OCI-LY7 (cell line): Measurements from ENCODE around the gene MCHR1. TPM values are rescaled to one million over a fixed set of nuclear protein-coding genes. Genes with fewer than 3 reads are reported as not detected.

ENCODE experiments used
- BruUV-seq: library from RNA; stranded (reverse); fragments of 400-500 nt; replicated peaks from 2 replicates; lab custom pipeline; 2021; lab: Mats Ljungman, UMichigan
- CTCF ChIA-PET: fragments of 300-600 bp; sonication (Branson Sonifier 250); formaldehyde crosslinking; loops from one replicate; lab custom pipeline; 2022; ENCODE audit warnings: antibody characterized with exemption; ENCODE audit not compliant: unreplicated experiment; lab: Charles Lee
- POLR2A ChIA-PET: fragments of 300-600 bp; sonication (Branson Sonifier 250); formaldehyde crosslinking; loops from one replicate; lab custom pipeline; 2022; ENCODE audit warnings: antibody characterized with exemption; lab: Charles Lee
- DNase-seq: peaks from one replicate; pipeline ENCODE4 v3.0.0-alpha.2; 2015; ENCODE audit warnings: low spot score
- H2AFZ ChIP-seq: fragments of 200-600 bp; sonication (generic), shearing (Covaris generic); 2 replicates; pipeline ENCODE4 v1.6.1; 2014; ENCODE audit warnings: mild to moderate bottlenecking, antibody characterized with exemption, low read length, moderate library complexity
- H3K27ac ChIP-seq: fragments of 200-600 bp; sonication (generic); 2 replicates; pipeline ENCODE4 v1.5.1; 2014; ENCODE audit warnings: mixed run types, low read depth, mild to moderate bottlenecking, moderate library complexity, low read length, inconsistent platforms; ENCODE audit not compliant: poor library complexity, severe bottlenecking
- H3K36me3 ChIP-seq: fragments of 200-600 bp; sonication (generic); 2 replicates; pipeline ENCODE4 v1.6.1; 2014; ENCODE audit warnings: mild to moderate bottlenecking, antibody characterized with exemption, low read length, moderate library complexity, mixed read lengths; ENCODE audit not compliant: insufficient read depth
- H3K4me1 ChIP-seq: fragments of 200-600 bp; sonication (generic); 2 replicates; pipeline ENCODE4 v1.5.1; 2014; ENCODE audit warnings: mild to moderate bottlenecking, low read length; ENCODE audit not compliant: insufficient read depth, poor library complexity, severe bottlenecking
- H3K4me2 ChIP-seq: fragments of 200-600 bp; sonication (generic); 2 replicates; pipeline ENCODE4 v1.6.1; 2014; ENCODE audit warnings: mild to moderate bottlenecking, low read length
- H3K4me3 ChIP-seq: fragments of 200-600 bp; sonication (generic); 2 replicates; pipeline ENCODE4 v1.5.1; 2014; ENCODE audit warnings: mild to moderate bottlenecking, low read depth, low read length; ENCODE audit not compliant: poor library complexity, severe bottlenecking
- H3K79me2 ChIP-seq: fragments of 200-600 bp; sonication (generic); 2 replicates; pipeline ENCODE4 v1.6.1; 2016; ENCODE audit warnings: low read depth, mild to moderate bottlenecking, low read length, moderate library complexity, mixed read lengths; ENCODE audit not compliant: insufficient read depth
- H3K9me2 ChIP-seq: fragments of 200-600 bp; sonication (generic); 2 replicates; pipeline ENCODE4 v1.6.1; 2016; ENCODE audit warnings: mild to moderate bottlenecking, low read length, mixed read lengths; ENCODE audit not compliant: insufficient read depth
- H3K9me3 ChIP-seq: fragments of 200-600 bp; sonication (generic); 2 replicates; pipeline ENCODE4 v1.6.1; 2014; ENCODE audit warnings: mild to moderate bottlenecking, mixed run types, low read length, mixed read lengths
- H4K20me1 ChIP-seq: fragments of 200-600 bp; sonication (generic); 2 replicates; pipeline ENCODE4 v1.6.1; 2014; ENCODE audit warnings: mild to moderate bottlenecking, antibody characterized with exemption, low read length, moderate library complexity, mixed read lengths; ENCODE audit not compliant: insufficient read depth
- CTCF ChIP-seq: fragments of 200-600 bp; sonication (generic); conservative IDR thresholded peaks from 2 replicates; pipeline ENCODE4 v1.5.1; 2014; ENCODE audit warnings: mild to moderate bottlenecking, antibody characterized with exemption, low read length, moderate library complexity, mixed read lengths
- EZH2phosphoT487 ChIP-seq: fragments of 200-600 bp; sonication (generic); IDR thresholded peaks from 2 replicates; pipeline ENCODE4 v1.6.1; 2018; ENCODE audit warnings: low read depth, borderline replicate concordance, mild to moderate bottlenecking, mixed run types, antibody characterized with exemption, low read length, moderate library complexity, mixed read lengths
- intact Hi-C: fragments of 100-400 bp; cut with micrococcal nuclease; formaldehyde crosslinking; loops from one replicate; pipeline ENCODE4 v1.10.0; 2022; ENCODE audit not compliant: unreplicated experiment
- total RNA-seq, 2 experiments: library from RNA; depleted of rRNA in 1 of 2; stranded (reverse); fragments of >200 nt in 1 of 2; shearing (Covaris generic) in 1 of 2; gene quantifications; 2 replicates each; pipeline ENCODE4 v1.2.3, GENCODE V29; 2014 to 2022

Gene MCHR1
- total RNA-seq, 2 experiments from 2014 or later: not detected

- no peak overlapping the region for H2AFZ ChIP-seq
- no peaks in the 10 kb centered on the region for H4K20me1 ChIP-seq
- H3K36me3 ChIP-seq: no peaks in the 10 kb centered on the region
- H3K9me3 ChIP-seq: no peaks in the 10 kb centered on the region
- intact Hi-C loops: no loop called here
- H3K27ac ChIP-seq: no peak overlapping the region
- no peaks in the 10 kb centered on the region for H3K9me2 ChIP-seq
- CTCF ChIA-PET: interaction anchor here (0.7 kb wide), 1 partner anchor 10 kb away, joined by 3 read pairs; no protein-coding TSS in a partner anchor
- TF ChIP-seq CTCF (no peak), EZH2phosphoT487 (no peak)
- DNase-seq: no peak
- POLR2A ChIA-PET: no interaction called here
- no peak overlapping the region for H3K4me3 ChIP-seq
- no peaks in the 10 kb centered on the region for H3K4me1 ChIP-seq
- no peaks in the 10 kb centered on the region for H3K79me2 ChIP-seq
- no TSS peak for BruUV-seq
- no peak overlapping the region for H3K4me2 ChIP-seq
Observed at GRCh38 chr22:40690370-40690769, 11.1 kb downstream of the MCHR1 start.

GRCh38 chr22:40691532-40691931 is 12.2 kb downstream of the MCHR1 start:
- TF ChIP-seq EZH2phosphoT487 (no peak), CTCF (no peak)
- H3K27ac ChIP-seq: no peak overlapping the region
- no peaks in the 10 kb centered on the region for H3K9me2 ChIP-seq
- H4K20me1 ChIP-seq: no peaks in the 10 kb centered on the region
- no peaks in the 10 kb centered on the region for H3K79me2 ChIP-seq
- no peaks in the 10 kb centered on the region for H3K9me3 ChIP-seq
- H3K4me1 ChIP-seq: no peaks in the 10 kb centered on the region
- H3K4me3 ChIP-seq: no peak overlapping the region
- BruUV-seq: no TSS peak
- POLR2A ChIA-PET: interaction anchor here (0.6 kb wide), 1 partner anchor 210 kb away, joined by 3 read pairs; no protein-coding TSS in a partner anchor
- no peaks in the 10 kb centered on the region for H3K36me3 ChIP-seq
- intact Hi-C loops: no loop called here
- H2AFZ ChIP-seq: no peak overlapping the region
- CTCF ChIA-PET: no interaction called here
- DNase-seq: no peak
- H3K4me2 ChIP-seq: no peak overlapping the region

GRCh38 chr22:40694411-40694810 is 15.1 kb downstream of the MCHR1 start:
- Histone ChIP-seq H3K36me3 (no peaks in the 10 kb centered on the region), H3K9me3 (no peaks in the 10 kb centered on the region), H3K9me2 (no peaks in the 10 kb centered on the region), H3K79me2 (no peaks in the 10 kb centered on the region), H3K4me1 (no peaks in the 10 kb centered on the region), H2AFZ (no peak overlapping the region), H3K27ac (no peak overlapping the region), H3K4me2 (no peak overlapping the region), H3K4me3 (no peak overlapping the region), H4K20me1 (no peaks in the 10 kb centered on the region)
- BruUV-seq: no TSS peak
- CTCF ChIA-PET: no interaction called here
- intact Hi-C loops: no loop called here
- DNase-seq: no peak
- TF ChIP-seq EZH2phosphoT487 (no peak), CTCF (no peak)
- POLR2A ChIA-PET: no interaction called here
